Cardiac muscle cell (in vitro differentiated cells and primary cell): ENCODE measurements around the gene AQP12B. TPM values are rescaled to one million over a fixed set of nuclear protein-coding genes. Genes with fewer than 3 reads are reported as not detected.

Source experiments
- DNase-seq, 2 donors: peaks; one replicate each; pipeline versions ENCODE4 v3.0.0 to v3.0.0-alpha.2; 2010 to 2017; ENCODE audit warnings: low read depth in 1 of 2, low spot score in 1 of 2
- H3K27ac ChIP-seq: fragments of 200-600 bp; sonication (generic); 2 replicates; pipeline ENCODE4 v1.5.1; 2016
- H3K27me3 ChIP-seq: fragments of 200-600 bp; sonication (generic); 2 replicates; pipeline ENCODE4 v1.6.0; 2016; ENCODE audit warnings: control low read depth
- H3K36me3 ChIP-seq: fragments of 200-600 bp; sonication (generic); 2 replicates; pipeline ENCODE4 v1.5.1; 2016; ENCODE audit warnings: control low read depth
- H3K4me1 ChIP-seq: fragments of 200-600 bp; sonication (generic); 2 replicates; pipeline ENCODE4 v1.8.1; 2017; ENCODE audit warnings: low read depth, mild to moderate bottlenecking, mixed run types
- H3K4me3 ChIP-seq: fragments of 200-600 bp; sonication (generic); 2 replicates; pipeline ENCODE4 v1.5.1; 2016; ENCODE audit warnings: mild to moderate bottlenecking
- H3K9me3 ChIP-seq: fragments of 200-600 bp; sonication (generic); 2 replicates; pipeline ENCODE4 v1.5.1; 2017; ENCODE audit warnings: low read depth, mild to moderate bottlenecking, control low read depth
- polyA plus RNA-seq: library from polyadenylated mRNA; unstranded; fragments of >200 nt; fragmentation: Nextera tagmentation; extraction: Ambion mirVana; gene quantifications from 2 replicates; pipeline ENCODE4 v1.2.1, GENCODE V29; 2016
- total RNA-seq: library from RNA; depleted of rRNA; stranded (reverse); fragments of >200 nt; gene quantifications from 2 replicates; pipeline ENCODE4 v1.2.3, GENCODE V29; 2016
- TF ChIP-seq, protein P1 (sequence below): IDR thresholded peaks from 2 replicates; pipeline ENCODE4 v1.5.1; 2012; ENCODE audit warnings: low read depth, mild to moderate bottlenecking, low read length

AQP12B gene
- total and polyA plus RNA-seq, 2 experiments from 2014 or later = not detected

DNA sequence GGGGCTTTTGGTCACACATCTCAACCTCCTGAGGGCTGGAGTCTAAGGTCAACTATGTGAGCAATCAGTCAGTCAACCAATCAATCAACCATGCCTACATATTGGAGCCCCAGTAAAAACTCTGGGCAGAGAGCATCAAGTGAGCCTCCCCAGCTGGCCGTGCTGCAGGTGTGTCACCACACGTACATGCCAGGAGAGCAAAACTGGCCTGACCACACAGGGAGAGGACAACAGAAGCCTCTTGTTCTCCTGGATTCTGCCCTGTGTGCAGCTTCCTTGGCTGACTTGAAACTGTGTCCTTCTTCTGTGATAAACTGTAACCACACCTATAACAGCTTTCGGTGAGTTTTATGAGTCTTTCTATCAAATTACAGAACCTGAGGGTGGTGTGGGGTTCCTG lies 31.5 kb downstream of the AQP12B start:
- no peak overlapping the region for H3K4me3 ChIP-seq
- TF ChIP-seq, protein P1, sequence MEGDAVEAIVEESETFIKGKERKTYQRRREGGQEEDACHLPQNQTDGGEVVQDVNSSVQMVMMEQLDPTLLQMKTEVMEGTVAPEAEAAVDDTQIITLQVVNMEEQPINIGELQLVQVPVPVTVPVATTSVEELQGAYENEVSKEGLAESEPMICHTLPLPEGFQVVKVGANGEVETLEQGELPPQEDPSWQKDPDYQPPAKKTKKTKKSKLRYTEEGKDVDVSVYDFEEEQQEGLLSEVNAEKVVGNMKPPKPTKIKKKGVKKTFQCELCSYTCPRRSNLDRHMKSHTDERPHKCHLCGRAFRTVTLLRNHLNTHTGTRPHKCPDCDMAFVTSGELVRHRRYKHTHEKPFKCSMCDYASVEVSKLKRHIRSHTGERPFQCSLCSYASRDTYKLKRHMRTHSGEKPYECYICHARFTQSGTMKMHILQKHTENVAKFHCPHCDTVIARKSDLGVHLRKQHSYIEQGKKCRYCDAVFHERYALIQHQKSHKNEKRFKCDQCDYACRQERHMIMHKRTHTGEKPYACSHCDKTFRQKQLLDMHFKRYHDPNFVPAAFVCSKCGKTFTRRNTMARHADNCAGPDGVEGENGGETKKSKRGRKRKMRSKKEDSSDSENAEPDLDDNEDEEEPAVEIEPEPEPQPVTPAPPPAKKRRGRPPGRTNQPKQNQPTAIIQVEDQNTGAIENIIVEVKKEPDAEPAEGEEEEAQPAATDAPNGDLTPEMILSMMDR = no peak
- H3K27ac ChIP-seq = no peak overlapping the region
- no peak for DNase-seq
- no peaks in the 10 kb centered on the region for H3K27me3 ChIP-seq
- no peaks in the 10 kb centered on the region for H3K4me1 ChIP-seq
- H3K9me3 ChIP-seq = no peaks in the 10 kb centered on the region
- no peaks in the 10 kb centered on the region for H3K36me3 ChIP-seq

DNA sequence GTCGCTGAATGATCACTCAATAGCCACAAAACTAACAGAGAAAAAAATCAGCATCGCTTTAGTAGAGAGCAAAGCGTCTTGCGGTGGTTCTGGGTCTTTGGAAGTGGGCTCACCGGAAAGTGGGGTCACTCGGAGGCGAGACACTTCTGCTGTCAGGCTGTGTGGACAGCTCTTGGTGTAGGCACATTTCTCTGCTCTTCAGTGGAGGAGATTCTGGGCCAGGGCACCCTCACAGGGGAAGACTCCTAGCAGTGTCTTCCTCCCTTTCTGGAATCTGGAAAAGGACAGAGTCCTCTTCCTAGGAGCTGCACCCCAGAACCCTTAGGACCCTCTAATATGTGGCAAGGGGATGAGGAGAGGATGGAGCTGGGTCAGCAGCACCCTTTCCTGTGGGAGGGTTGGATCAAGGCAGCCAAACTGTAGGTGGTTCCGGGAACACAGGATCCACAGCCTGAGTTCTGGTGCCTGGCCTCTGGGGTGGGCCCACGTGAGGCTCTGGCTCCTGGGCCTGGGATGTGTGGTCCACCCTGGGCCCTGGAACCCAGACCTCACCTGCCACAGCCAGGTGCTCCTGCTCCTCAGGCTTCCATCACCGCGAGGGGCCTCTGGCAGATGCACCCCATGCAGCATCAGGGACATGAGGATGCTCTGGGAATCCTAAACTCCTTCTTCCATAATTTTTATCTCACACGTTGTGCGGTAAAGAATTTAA lies 32.3 kb downstream of the AQP12B start:
- Histone ChIP-seq H3K27ac (no peak overlapping the region), H3K4me3 (no peak overlapping the region), H3K4me1 (no peaks in the 10 kb centered on the region), H3K36me3 (no peaks in the 10 kb centered on the region), H3K9me3 (no peaks in the 10 kb centered on the region), H3K27me3 (no peaks in the 10 kb centered on the region)
- TF ChIP-seq, protein P1 = no peak
- DNase-seq = no peak

DNA sequence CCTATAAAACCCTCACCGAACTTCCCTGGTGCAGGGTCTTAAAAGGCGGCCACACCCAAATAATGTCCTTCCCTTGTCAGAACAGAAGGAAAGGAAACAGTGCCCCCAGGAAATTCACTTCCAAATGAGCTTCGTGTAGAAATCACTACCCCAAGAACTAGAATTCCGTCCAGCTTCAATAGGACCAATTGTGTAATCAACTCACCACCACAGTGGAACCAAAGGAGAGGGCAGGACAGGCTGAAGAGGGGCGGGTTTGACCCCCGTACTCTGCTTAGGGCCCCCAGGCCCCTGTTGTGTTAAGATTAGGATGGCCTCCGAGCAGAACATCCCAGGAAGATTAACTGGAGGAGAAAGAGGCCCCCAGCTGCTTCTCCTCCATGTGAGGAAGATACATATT lies 33.4 kb downstream of the AQP12B start:
- TF ChIP-seq, protein P1 = no peak
- no peaks in the 10 kb centered on the region for H3K4me1 ChIP-seq
- H3K27me3 ChIP-seq = no peaks in the 10 kb centered on the region
- H3K36me3 ChIP-seq = no peaks in the 10 kb centered on the region
- no peak for DNase-seq
- H3K4me3 ChIP-seq = no peak overlapping the region
- no peak overlapping the region for H3K27ac ChIP-seq
- no peaks in the 10 kb centered on the region for H3K9me3 ChIP-seq

DNA sequence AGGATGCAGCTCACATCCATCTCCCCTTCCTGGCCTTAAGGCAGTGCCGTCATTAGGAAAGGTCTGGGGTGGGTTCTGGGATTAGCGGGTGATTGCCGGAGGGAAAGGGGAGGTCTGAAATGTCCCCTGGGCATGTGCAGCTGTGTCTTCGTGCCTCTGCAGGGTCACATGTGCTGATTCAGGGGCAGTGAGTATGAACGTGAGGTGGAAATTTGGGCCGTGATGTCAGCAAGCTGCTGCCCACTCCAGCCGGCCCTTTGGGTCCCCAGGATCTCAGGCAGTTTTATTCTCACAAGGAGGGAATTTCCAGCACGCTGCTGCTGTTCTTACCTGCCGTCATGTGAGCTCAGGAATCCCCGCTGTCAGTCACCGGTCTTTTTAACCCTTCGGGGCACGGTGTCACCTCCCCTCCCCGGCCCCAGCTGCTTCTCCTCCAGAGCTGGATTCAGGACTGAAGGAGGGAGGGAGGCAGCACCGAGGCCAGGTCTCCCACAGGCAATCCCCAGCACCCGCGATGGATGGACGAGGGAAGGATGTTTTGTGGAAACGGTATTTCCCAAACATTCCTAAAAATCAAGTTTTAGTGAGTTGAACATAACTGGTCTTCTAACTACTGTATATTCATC lies 33.9 kb downstream of the AQP12B start:
- DNase-seq = no peak
- Histone ChIP-seq H3K4me3 (no peak overlapping the region), H3K9me3 (no peaks in the 10 kb centered on the region), H3K4me1 (no peaks in the 10 kb centered on the region), H3K36me3 (no peaks in the 10 kb centered on the region), H3K27ac (no peak overlapping the region), H3K27me3 (no peaks in the 10 kb centered on the region)
- TF ChIP-seq, protein P1 = no peak

DNA sequence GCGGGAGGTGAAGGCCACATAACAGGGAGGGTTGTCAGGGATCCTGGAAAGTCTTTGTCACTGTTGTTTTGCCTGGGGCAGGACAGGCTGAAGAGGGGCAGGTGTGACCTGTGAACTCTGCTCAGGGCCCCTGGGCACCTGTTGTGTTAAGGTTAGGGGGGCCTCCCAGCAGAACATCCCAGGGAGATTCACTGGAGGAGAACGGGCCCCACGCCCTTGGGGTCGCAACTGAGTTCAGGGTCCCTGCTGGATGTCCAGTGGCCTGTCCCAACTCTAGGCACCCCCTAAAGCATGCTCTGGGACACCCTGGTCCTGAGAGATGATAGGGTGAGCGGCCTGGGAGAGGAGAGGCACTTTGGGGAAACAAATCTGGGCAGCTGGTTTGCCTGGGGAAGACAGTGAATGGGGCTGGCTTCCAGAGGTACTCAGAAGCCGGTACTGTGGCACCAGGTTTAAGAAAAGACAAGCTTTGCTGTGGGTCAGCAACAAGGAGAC lies 34.5 kb downstream of the AQP12B start:
- Histone ChIP-seq H3K27ac (no peak overlapping the region), H3K9me3 (no peaks in the 10 kb centered on the region), H3K36me3 (no peaks in the 10 kb centered on the region), H3K4me3 (no peak overlapping the region), H3K27me3 (no peaks in the 10 kb centered on the region), H3K4me1 (no peaks in the 10 kb centered on the region)
- TF ChIP-seq, protein P1 = no peak
- no peak for DNase-seq
